Neuronal stem cell (in vitro differentiated cells): Measurements from ENCODE around the gene FOXP1.

Experiments
- DNase-seq: peaks from one replicate; pipeline ENCODE4 v3.0.0-alpha.2; 2013; ENCODE audit warnings: low spot score
- H2AFZ ChIP-seq: one replicate; pipeline ENCODE4 v1.6.1; 2013; ENCODE audit warnings: mild to moderate bottlenecking, low read length, inconsistent platforms
- H2AK5ac ChIP-seq: 2 replicates; pipeline ENCODE4 v1.6.1; 2013; ENCODE audit warnings: low read depth, mild to moderate bottlenecking, inconsistent platforms, low read length, moderate library complexity, mixed read lengths
- H2BK120ac ChIP-seq: 2 replicates; pipeline ENCODE4 v1.6.1; 2013; ENCODE audit warnings: low read depth, mild to moderate bottlenecking, inconsistent platforms, low read length, moderate library complexity, mixed read lengths
- H2BK12ac ChIP-seq: one replicate; pipeline ENCODE4 v1.6.1; 2013; ENCODE audit warnings: low read length, inconsistent platforms
- H2BK15ac ChIP-seq: 2 replicates; pipeline ENCODE4 v1.6.1; 2013; ENCODE audit warnings: mild to moderate bottlenecking, low read length, inconsistent platforms, mixed read lengths
- H2BK5ac ChIP-seq: one replicate; pipeline ENCODE4 v1.6.1; 2013; ENCODE audit warnings: inconsistent platforms, mild to moderate bottlenecking, low read length, moderate library complexity
- H3K14ac ChIP-seq: one replicate; pipeline ENCODE4 v1.6.1; 2013; ENCODE audit warnings: low read length, inconsistent platforms
- H3K18ac ChIP-seq: 2 replicates; pipeline ENCODE4 v1.6.1; 2013; ENCODE audit warnings: low read length, inconsistent platforms
- H3K23ac ChIP-seq: 2 replicates; pipeline ENCODE4 v1.6.1; 2013; ENCODE audit warnings: low read depth, mild to moderate bottlenecking, mixed read lengths, low read length, inconsistent platforms; ENCODE audit not compliant: poor library complexity
- H3K27ac ChIP-seq: replicated peaks from 3 replicates; pipeline ENCODE4 v1.5.1; 2013; ENCODE audit warnings: low read length, inconsistent platforms
- H3K27me3 ChIP-seq, 3 experiments: 2 replicates each; pipeline ENCODE4 v1.6.1; 2013; ENCODE audit warnings: low read length in 3 of 3, mild to moderate bottlenecking in 2 of 3, inconsistent platforms in 1 of 3, low read depth in 1 of 3, mixed read lengths in 1 of 3, moderate library complexity in 1 of 3; ENCODE audit not compliant: control insufficient read depth in 3 of 3, insufficient read depth in 3 of 3
- H3K36me3 ChIP-seq, 2 donors: replicated peaks in 1 of 2; 2 replicates each; pipeline ENCODE4 v1.6.1; 2013; ENCODE audit warnings: low read length in 2 of 2; ENCODE audit not compliant: control insufficient read depth in 2 of 2, insufficient read depth in 2 of 2
- H3K4ac ChIP-seq: 2 replicates; pipeline ENCODE4 v1.6.1; 2013; ENCODE audit warnings: inconsistent platforms, mild to moderate bottlenecking, low read length, moderate library complexity
- H3K4me1 ChIP-seq, 2 donors: 1 replicate in 1 of 2; 2 replicates in 1 of 2; pipeline ENCODE4 v1.6.1; 2013; ENCODE audit warnings: low read length in 2 of 2, low read depth in 1 of 2; ENCODE audit not compliant: control insufficient read depth in 2 of 2, insufficient read depth in 1 of 2
- H3K4me2 ChIP-seq: one replicate; pipeline ENCODE4 v1.6.1; 2013; ENCODE audit warnings: mild to moderate bottlenecking, low read length, inconsistent platforms; ENCODE audit not compliant: insufficient read depth, poor library complexity, severe bottlenecking
- H3K4me3 ChIP-seq, 2 donors: 2 replicates each; pipeline ENCODE4 v1.5.1; 2013; ENCODE audit warnings: low read length in 2 of 2, mild to moderate bottlenecking in 2 of 2, inconsistent platforms in 1 of 2, moderate library complexity in 1 of 2
- H3K79me1 ChIP-seq: one replicate; pipeline ENCODE4 v1.6.1; 2013; ENCODE audit warnings: low read depth, mild to moderate bottlenecking, inconsistent platforms, low read length, moderate library complexity
- H3K9ac ChIP-seq: one replicate; pipeline ENCODE4 v1.6.1; 2013; ENCODE audit warnings: mild to moderate bottlenecking, low read depth, low read length, inconsistent platforms; ENCODE audit not compliant: poor library complexity
- H3K9me3 ChIP-seq, 2 donors: replicated peaks in 1 of 2; 2 replicates each; pipeline versions ENCODE3 to v1.6.1; 2013; ENCODE audit warnings: low read length in 2 of 2, mild to moderate bottlenecking in 2 of 2, inconsistent platforms in 1 of 2, low read depth in 1 of 2, mixed read lengths in 1 of 2, moderate library complexity in 1 of 2; ENCODE audit not compliant: control insufficient read depth in 2 of 2, insufficient read depth in 1 of 2
- H4K8ac ChIP-seq: one replicate; pipeline ENCODE4 v1.6.1; 2013; ENCODE audit warnings: low read depth, mild to moderate bottlenecking, inconsistent platforms, low read length, moderate library complexity
- H4K91ac ChIP-seq: one replicate; pipeline ENCODE4 v1.6.1; 2013; ENCODE audit warnings: low read length, low read depth, mild to moderate bottlenecking, inconsistent platforms; ENCODE audit not compliant: poor library complexity
- WGBS, 2 donors: extraction: QIAGEN DNeasy Blood & Tissue Kit; methylation state at CpG; one replicate each; pipeline ENCODE4 v1.1.7; 2013; ENCODE audit warnings: missing lambda C conversion rate in 2 of 2, mixed read lengths in 1 of 2; ENCODE audit not compliant: insufficient read length in 2 of 2, insufficient replicate concordance in 1 of 2; ENCODE audit errors: extremely low coverage in 2 of 2; 5-methylcytosine and 5-hydroxymethylcytosine counted together

Gene FOXP1

GRCh38 chr3:71114610-71115009 is 468.9 kb downstream of the FOXP1 start:
- Histone ChIP-seq H2BK120ac (no peak overlapping the region), H3K4ac (no peak overlapping the region), H3K14ac (no peak overlapping the region), H3K18ac (no peak overlapping the region), H3K9ac (no peak overlapping the region), H3K79me1 (no peaks in the 10 kb centered on the region), H3K9me3 (no peaks in the 10 kb centered on the region), H2BK5ac (no peak overlapping the region), H3K4me3 (no peak overlapping the region), H3K27me3 (no peaks in the 10 kb centered on the region), H3K36me3 (peaks cover 2 to 6% of the 10 kb centered on the region in 2 donors), H3K4me2 (no peak overlapping the region), H2BK12ac (no peak overlapping the region), H3K23ac (no peak overlapping the region), H4K91ac (no peak overlapping the region), H2AFZ (no peak overlapping the region), H2BK15ac (no peak overlapping the region), H3K4me1 (peaks cover 6 to 20% of the 10 kb centered on the region in 2 donors), H2AK5ac (no peak overlapping the region), H3K27ac (no peak overlapping the region), H4K8ac (no peak overlapping the region)
- DNase-seq: no peak
- no CpG with 5 or more reads among the region's 8 CpGs for WGBS, 2 donors

GRCh38 chr3:71112576-71112975 is 471.0 kb downstream of the FOXP1 start:
- Histone ChIP-seq H3K9ac (no peak overlapping the region), H2AK5ac (no peak overlapping the region), H3K23ac (no peak overlapping the region), H2BK12ac (no peak overlapping the region), H3K4me3 (no peak overlapping the region), H3K14ac (no peak overlapping the region), H3K4me1 (peaks cover 3 to 24% of the 10 kb centered on the region in 2 donors), H2BK5ac (no peak overlapping the region), H3K27me3 (no peaks in the 10 kb centered on the region), H4K8ac (no peak overlapping the region), H3K9me3 (no peaks in the 10 kb centered on the region), H3K27ac (no peak overlapping the region), H2BK15ac (no peak overlapping the region), H3K36me3 (peaks cover 2 to 10% of the 10 kb centered on the region in 2 donors), H2BK120ac (no peak overlapping the region), H3K79me1 (no peaks in the 10 kb centered on the region), H2AFZ (no peak overlapping the region), H3K4ac (no peak overlapping the region), H3K4me2 (no peak overlapping the region), H4K91ac (no peak overlapping the region), H3K18ac (no peak overlapping the region)
- WGBS, 2 donors: no CpG with 5 or more reads among the region's 6 CpGs
- DNase-seq: no peak

- Histone ChIP-seq H4K91ac (no peak overlapping the region), H3K4me2 (no peak overlapping the region), H3K79me1 (no peaks in the 10 kb centered on the region), H3K4me1 (peaks cover 1 to 24% of the 10 kb centered on the region in 2 donors), H2BK5ac (no peak overlapping the region), H4K8ac (no peak overlapping the region), H3K14ac (no peak overlapping the region), H3K9ac (no peak overlapping the region), H3K23ac (no peak overlapping the region), H3K9me3 (no peaks in the 10 kb centered on the region), H2BK120ac (no peak overlapping the region), H3K27me3 (no peaks in the 10 kb centered on the region), H3K4me3 (no peak overlapping the region), H2BK12ac (no peak overlapping the region), H3K4ac (no peak overlapping the region), H2AK5ac (no peak overlapping the region), H3K36me3 (peaks cover 2 to 10% of the 10 kb centered on the region in 2 donors), H2AFZ (no peak overlapping the region), H3K27ac (no peak overlapping the region), H2BK15ac (no peak overlapping the region), H3K18ac (no peak overlapping the region)
- DNase-seq: no peak
- WGBS, 2 donors: no CpG with 5 or more reads among the region's 6 CpGs
Observed at GRCh38 chr3:71111784-71112440, 471.6 kb downstream of the FOXP1 start.

DNA sequence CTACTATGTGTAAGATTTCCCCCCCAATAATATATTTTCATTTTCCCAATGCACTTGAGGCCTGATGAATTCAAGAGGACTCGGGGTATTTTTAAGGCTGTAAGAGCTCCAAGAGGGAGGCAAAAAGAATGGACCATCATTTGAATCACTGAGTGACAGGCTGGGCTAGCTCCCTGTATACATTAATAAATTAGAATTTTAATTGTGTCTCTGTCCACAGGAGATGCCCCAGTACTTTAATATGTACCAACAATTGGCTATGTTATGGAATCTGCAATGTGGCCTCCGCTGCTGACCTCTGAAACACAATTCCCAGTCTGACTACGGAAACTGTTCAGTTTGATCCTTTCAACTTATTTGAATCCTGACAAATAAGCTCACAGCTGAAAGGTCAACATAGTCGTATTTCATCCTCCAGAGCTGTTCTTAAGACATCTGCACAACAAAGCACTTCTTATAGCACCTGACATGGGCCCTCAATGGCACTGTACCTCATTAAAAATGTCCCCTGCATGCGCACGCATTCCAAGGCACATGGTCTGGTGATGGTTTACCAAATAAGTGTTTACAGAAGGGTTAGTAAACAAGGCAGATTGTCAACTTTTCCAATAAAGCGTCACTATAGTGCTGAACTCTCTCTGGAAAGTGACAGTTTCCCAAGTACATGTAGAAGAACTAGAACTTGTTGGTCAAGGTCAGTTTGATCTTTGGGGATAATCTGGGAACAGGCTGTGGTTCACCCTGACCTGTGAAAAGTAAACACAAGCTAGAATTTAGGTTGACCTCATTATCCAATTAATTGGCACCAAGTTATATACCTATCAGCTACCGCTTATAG is 472.9 kb downstream of the FOXP1 start:
- no peak overlapping the region for H2BK120ac ChIP-seq
- no peak overlapping the region for H4K8ac ChIP-seq
- H3K4ac ChIP-seq: no peak overlapping the region
- H3K14ac ChIP-seq: no peak overlapping the region
- no peak overlapping the region for H4K91ac ChIP-seq
- no peak overlapping the region for H3K23ac ChIP-seq
- H3K79me1 ChIP-seq: no peaks in the 10 kb centered on the region
- H2AK5ac ChIP-seq: no peak overlapping the region
- no peaks in the 10 kb centered on the region for H3K27me3 ChIP-seq
- no peak overlapping the region for H2BK15ac ChIP-seq
- no peak for DNase-seq
- H3K27ac ChIP-seq: no peak overlapping the region
- peaks cover 1 to 24% of the 10 kb centered on the region in 2 donors for H3K4me1 ChIP-seq
- WGBS, 2 donors: no CpG with 5 or more reads among the region's 8 CpGs
- no peak overlapping the region for H2BK12ac ChIP-seq
- no peak overlapping the region for H3K4me2 ChIP-seq
- H3K18ac ChIP-seq: no peak overlapping the region
- H3K9ac ChIP-seq: no peak overlapping the region
- no peaks in the 10 kb centered on the region for H3K9me3 ChIP-seq
- peaks cover 2 to 10% of the 10 kb centered on the region in 2 donors for H3K36me3 ChIP-seq
- no peak overlapping the region for H2AFZ ChIP-seq
- no peak overlapping the region for H2BK5ac ChIP-seq
- H3K4me3 ChIP-seq: no peak overlapping the region
